Measurements from ENCODE around the gene YES1. TPM values are rescaled to one million over a fixed set of nuclear protein-coding genes. Genes with fewer than 3 reads are reported as not detected.

The YES1 gene
- total and polyA plus RNA-seq, 2 of the 13 experiments (the other 11 are each of a cell fraction or from before 2014, with no cell fraction given): 17.2 to 70.8 TPM

DNA sequence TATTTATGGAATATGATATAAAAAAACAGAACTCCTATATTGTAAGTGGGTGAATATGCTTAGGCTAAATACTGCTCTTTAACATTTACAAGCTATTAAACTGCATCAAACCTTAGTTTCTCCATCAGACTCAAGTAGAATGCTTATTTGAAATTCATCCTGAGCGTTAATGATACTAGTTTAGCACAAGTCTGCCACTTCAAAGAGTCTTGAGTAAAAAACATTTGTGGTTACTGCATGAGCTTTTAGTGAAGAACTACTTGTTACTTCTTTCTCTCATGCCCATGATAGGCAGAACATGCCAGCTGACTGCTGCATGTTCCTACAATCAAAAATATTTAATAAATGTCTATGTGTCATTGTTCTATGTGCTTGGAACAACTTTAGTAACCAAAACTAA, 12.1 kb downstream of the YES1 start:
- H3K27ac ChIP-seq (ENCODE audit: extremely low read length, insufficient read depth, low read length): no peak overlapping the region
- H3K4me1 ChIP-seq (ENCODE audit: insufficient read depth, low read length): peaks cover 13% of the 10 kb centered on the region
- FAIRE-seq (no peak), ATAC-seq (no peak), DNase-seq (ENCODE audit: low spot score) (no peak)
- H3K9me3 ChIP-seq (ENCODE audit: low read length): no peaks in the 10 kb centered on the region
- intact Hi-C loops (cut with micrococcal nuclease; ENCODE audit: unreplicated experiment) (no loop called here), in situ Hi-C loops (cut with HindIII; ENCODE audit: extremely low pct_ligation_motif_present, low pct_unique_long_range_greater_than_20kb) (no loop called here)
- H3K36me3 ChIP-seq (replicated peaks in 1 of 2; ENCODE audit: control insufficient read depth in 1 of 2, insufficient read depth in 2 of 2, low read length in 2 of 2): no peaks in the 10 kb centered on the region
- CTCF ChIA-PET (ENCODE audit: low intra/inter-chr PET ratio, low total read pairs): no interaction called here
- H3K4me3 ChIP-seq (replicated peaks in 1 of 3; ENCODE audit: insufficient read depth in 1 of 3, low read depth in 2 of 3, low read length in 3 of 3): no peak overlapping the region
- H3K4me2 ChIP-seq (ENCODE audit: low read depth, low read length): no peak overlapping the region
- POLR2A ChIA-PET: interaction anchor here (1.2 kb wide), 1 partner anchor 13 kb away, joined by 3 read pairs; no protein-coding TSS in a partner anchor
- peaks cover 20% of the 10 kb centered on the region; the same call in 1 of the 2 replicates for H4K20me1 ChIP-seq (ENCODE audit: insufficient read depth, low read length)
- no peaks in the 10 kb centered on the region for H3K27me3 ChIP-seq (ENCODE audit: control insufficient read depth in 1 of 2, insufficient read depth in 2 of 2, low read length in 2 of 2)
- WGBS (ENCODE audit: low lambda C conversion rate): 95% methylated on average over 1 of the region's 1 CpG
- H3K9ac ChIP-seq (ENCODE audit: insufficient read depth, low read depth, low read length): no peak overlapping the region
- TF ChIP-seq NFIC (IDR thresholded peaks at IDR 0.05; ENCODE audit: low read length): no peak
- TF ChIP-seq, protein P1, sequence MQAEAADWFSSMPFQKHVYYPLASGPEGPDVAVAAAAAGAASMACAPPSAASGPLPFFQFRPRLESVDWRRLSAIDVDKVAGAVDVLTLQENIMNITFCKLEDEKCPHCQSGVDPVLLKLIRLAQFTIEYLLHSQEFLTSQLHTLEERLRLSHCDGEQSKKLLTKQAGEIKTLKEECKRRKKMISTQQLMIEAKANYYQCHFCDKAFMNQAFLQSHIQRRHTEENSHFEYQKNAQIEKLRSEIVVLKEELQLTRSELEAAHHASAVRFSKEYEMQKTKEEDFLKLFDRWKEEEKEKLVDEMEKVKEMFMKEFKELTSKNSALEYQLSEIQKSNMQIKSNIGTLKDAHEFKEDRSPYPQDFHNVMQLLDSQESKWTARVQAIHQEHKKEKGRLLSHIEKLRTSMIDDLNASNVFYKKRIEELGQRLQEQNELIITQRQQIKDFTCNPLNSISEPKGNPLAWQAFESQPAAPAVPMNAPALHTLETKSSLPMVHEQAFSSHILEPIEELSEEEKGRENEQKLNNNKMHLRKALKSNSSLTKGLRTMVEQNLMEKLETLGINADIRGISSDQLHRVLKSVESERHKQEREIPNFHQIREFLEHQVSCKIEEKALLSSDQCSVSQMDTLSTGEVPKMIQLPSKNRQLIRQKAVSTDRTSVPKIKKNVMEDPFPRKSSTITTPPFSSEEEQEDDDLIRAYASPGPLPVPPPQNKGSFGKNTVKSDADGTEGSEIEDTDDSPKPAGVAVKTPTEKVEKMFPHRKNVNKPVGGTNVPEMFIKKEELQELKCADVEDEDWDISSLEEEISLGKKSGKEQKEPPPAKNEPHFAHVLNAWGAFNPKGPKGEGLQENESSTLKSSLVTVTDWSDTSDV (CRISPR knock-in tag; IDR thresholded peaks at IDR 0.05): no peak
- TF ChIP-seq, protein P2, sequence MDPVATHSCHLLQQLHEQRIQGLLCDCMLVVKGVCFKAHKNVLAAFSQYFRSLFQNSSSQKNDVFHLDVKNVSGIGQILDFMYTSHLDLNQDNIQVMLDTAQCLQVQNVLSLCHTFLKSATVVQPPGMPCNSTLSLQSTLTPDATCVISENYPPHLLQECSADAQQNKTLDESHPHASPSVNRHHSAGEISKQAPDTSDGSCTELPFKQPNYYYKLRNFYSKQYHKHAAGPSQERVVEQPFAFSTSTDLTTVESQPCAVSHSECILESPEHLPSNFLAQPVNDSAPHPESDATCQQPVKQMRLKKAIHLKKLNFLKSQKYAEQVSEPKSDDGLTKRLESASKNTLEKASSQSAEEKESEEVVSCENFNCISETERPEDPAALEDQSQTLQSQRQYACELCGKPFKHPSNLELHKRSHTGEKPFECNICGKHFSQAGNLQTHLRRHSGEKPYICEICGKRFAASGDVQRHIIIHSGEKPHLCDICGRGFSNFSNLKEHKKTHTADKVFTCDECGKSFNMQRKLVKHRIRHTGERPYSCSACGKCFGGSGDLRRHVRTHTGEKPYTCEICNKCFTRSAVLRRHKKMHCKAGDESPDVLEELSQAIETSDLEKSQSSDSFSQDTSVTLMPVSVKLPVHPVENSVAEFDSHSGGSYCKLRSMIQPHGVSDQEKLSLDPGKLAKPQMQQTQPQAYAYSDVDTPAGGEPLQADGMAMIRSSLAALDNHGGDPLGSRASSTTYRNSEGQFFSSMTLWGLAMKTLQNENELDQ (CRISPR knock-in tag; IDR thresholded peaks at IDR 0.05; ENCODE audit: borderline replicate concordance): no peak
- no peak for TF ChIP-seq ZNF530 (CRISPR knock-in tag; IDR thresholded peaks at IDR 0.05; ENCODE audit: low read depth)
- TF ChIP-seq SIX1 (CRISPR knock-in tag; IDR thresholded peaks at IDR 0.05; ENCODE audit: borderline replicate concordance): no peak
- TF ChIP-seq ZFYVE20 (CRISPR knock-in tag; IDR thresholded peaks at IDR 0.05; ENCODE audit: borderline replicate concordance, low read depth): no peak
- no peak for TF ChIP-seq KMT2B (CRISPR knock-in tag; IDR thresholded peaks at IDR 0.05)
- TF ChIP-seq, protein P3, sequence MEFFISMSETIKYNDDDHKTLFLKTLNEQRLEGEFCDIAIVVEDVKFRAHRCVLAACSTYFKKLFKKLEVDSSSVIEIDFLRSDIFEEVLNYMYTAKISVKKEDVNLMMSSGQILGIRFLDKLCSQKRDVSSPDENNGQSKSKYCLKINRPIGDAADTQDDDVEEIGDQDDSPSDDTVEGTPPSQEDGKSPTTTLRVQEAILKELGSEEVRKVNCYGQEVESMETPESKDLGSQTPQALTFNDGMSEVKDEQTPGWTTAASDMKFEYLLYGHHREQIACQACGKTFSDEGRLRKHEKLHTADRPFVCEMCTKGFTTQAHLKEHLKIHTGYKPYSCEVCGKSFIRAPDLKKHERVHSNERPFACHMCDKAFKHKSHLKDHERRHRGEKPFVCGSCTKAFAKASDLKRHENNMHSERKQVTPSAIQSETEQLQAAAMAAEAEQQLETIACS (CRISPR knock-in tag; IDR thresholded peaks at IDR 0.05): no peak
- TF ChIP-seq, protein P4, sequence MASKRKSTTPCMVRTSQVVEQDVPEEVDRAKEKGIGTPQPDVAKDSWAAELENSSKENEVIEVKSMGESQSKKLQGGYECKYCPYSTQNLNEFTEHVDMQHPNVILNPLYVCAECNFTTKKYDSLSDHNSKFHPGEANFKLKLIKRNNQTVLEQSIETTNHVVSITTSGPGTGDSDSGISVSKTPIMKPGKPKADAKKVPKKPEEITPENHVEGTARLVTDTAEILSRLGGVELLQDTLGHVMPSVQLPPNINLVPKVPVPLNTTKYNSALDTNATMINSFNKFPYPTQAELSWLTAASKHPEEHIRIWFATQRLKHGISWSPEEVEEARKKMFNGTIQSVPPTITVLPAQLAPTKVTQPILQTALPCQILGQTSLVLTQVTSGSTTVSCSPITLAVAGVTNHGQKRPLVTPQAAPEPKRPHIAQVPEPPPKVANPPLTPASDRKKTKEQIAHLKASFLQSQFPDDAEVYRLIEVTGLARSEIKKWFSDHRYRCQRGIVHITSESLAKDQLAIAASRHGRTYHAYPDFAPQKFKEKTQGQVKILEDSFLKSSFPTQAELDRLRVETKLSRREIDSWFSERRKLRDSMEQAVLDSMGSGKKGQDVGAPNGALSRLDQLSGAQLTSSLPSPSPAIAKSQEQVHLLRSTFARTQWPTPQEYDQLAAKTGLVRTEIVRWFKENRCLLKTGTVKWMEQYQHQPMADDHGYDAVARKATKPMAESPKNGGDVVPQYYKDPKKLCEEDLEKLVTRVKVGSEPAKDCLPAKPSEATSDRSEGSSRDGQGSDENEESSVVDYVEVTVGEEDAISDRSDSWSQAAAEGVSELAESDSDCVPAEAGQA (IDR thresholded peaks at IDR 0.05; ENCODE audit: low read depth): no peak
- TF ChIP-seq, protein P4 (CRISPR knock-in tag; IDR thresholded peaks at IDR 0.05; ENCODE audit: borderline replicate concordance): no peak
- H3K79me2 ChIP-seq (ENCODE audit: insufficient read depth, low read length): peaks cover 90% of the 10 kb centered on the region
- no TSS peak for BruUV-seq (replicated peaks)
- no peak overlapping the region for H2AFZ ChIP-seq (ENCODE audit: low read length)

Data from HepG2 (cell line).